SU-DHL-6 (cell line): ENCODE data around the gene SPATA1.

ENCODE experiments used
- EZH2phosphoT487 ChIP-seq: fragments of 200-600 bp; sonication (generic), shearing (Covaris generic); conservative IDR thresholded peaks from 2 replicates; pipeline ENCODE4 v1.6.1; 2018; ENCODE audit warnings: mild to moderate bottlenecking, antibody characterized with exemption, low read length, moderate library complexity, mixed read lengths
- TF ChIP-seq, protein P1 (sequence below): fragments of 200-600 bp; sonication (generic); IDR thresholded peaks from one replicate; pipeline ENCODE4 v1.5.1; 2017; ENCODE audit warnings: antibody characterized with exemption, mild to moderate bottlenecking, low read length, moderate library complexity; ENCODE audit not compliant: insufficient read depth, poor library complexity, severe bottlenecking

DNA sequence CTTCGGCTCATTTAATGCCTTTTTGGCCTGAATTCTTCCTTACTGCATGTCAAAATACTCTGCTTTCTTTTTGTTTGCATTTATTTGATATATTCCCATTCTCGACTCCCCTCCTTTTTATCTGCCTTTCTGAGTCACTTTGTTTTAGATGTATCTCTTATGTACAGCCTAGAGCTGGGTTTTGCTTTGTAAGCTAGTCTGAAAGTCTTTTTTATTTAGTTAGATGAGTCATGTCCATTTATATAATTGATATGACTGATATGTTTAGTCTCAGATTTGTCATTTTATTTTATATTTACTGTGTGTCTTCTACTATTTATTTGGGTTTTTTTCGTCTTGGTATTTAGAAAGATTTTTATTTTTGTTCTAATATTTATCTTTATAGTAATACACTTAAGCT is 33.8 kb downstream of the SPATA1 start:
- TF ChIP-seq, protein P1, sequence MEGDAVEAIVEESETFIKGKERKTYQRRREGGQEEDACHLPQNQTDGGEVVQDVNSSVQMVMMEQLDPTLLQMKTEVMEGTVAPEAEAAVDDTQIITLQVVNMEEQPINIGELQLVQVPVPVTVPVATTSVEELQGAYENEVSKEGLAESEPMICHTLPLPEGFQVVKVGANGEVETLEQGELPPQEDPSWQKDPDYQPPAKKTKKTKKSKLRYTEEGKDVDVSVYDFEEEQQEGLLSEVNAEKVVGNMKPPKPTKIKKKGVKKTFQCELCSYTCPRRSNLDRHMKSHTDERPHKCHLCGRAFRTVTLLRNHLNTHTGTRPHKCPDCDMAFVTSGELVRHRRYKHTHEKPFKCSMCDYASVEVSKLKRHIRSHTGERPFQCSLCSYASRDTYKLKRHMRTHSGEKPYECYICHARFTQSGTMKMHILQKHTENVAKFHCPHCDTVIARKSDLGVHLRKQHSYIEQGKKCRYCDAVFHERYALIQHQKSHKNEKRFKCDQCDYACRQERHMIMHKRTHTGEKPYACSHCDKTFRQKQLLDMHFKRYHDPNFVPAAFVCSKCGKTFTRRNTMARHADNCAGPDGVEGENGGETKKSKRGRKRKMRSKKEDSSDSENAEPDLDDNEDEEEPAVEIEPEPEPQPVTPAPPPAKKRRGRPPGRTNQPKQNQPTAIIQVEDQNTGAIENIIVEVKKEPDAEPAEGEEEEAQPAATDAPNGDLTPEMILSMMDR, result no peak
- TF ChIP-seq EZH2phosphoT487, result no peak
